GM21528 (cell line): ENCODE measurements around the gene SRSF9.

Experiments used
- ATAC-seq: cut with Tn5 transposase; IDR thresholded peaks from one replicate; pipeline ENCODE4 v1.9.1; 2021; ENCODE audit warnings: mild to moderate bottlenecking, moderate library complexity; ENCODE audit not compliant: unreplicated experiment, low FRiP score

Gene SRSF9

DNA sequence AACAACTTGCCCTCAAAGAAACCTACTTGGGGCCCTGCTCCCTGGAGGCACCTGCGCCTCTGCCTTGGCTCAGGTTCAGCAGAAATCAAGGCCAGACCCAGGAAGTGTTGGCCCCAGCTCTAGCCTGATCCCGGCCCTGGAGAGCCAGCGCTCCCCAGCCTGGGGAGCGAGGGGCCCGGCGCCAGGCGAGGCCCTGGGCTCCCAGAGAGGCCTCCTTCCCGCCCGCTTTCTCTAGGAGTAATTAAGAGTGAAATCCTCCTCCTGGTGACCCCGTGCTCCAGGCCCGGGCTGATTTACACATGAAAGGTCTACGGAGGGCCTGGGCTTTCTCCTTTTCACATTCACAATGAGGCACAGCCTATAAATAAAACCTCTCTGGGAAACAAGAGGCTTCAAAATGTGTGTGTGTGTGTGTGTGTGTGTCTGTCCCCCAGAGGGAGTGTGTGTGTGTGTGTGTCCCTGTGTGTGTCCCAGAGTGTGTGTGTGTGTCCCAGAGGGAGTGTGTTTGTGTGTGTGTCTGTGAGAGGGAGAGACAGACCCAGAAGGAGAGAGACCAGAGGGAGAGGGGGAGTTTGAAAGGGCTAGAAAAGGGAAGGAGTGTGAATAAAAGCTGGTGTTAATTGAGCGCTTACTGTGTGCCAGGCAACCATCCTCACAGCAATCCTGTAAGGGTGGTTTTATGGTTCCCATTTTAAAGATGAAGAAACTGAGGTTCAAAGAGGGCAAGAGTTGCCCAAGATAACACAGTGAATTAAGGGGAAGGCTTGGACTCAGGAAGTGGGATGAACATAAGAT is 55.5 kb downstream of the SRSF9 start:
- ATAC-seq: no peak

DNA sequence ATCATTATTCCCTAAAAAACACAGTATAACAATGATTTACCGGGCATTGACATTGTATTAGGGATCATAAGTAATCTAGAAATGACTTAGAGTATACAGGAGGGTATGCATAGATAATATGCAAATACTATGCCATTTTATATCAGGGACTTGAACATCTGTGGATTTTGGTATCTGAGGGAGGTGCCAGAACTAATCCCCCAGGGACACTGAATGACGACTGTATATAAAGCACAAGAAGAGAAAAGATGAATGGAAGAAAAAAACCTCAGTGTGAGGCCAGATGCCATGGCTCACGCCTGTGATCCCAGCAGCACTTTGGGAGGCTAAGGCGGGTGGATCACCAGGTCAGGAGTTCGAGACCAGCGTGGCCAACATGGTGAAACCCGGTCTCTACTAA is 57.1 kb downstream of the SRSF9 start:
- no peak for ATAC-seq
